Chondrocyte (in vitro differentiated cells): Measurements from ENCODE around the gene TEF. TPM values are rescaled to one million over a fixed set of nuclear protein-coding genes. Genes with fewer than 3 reads are reported as not detected.

ENCODE experiments used
- DNase-seq: peaks from one replicate; pipeline ENCODE4 v3.0.0; 2021; ENCODE audit warnings: mixed read lengths, low spot score
- H3K27ac Mint-ChIP-seq: one replicate; pipeline ENCODE4 v1.8.0; 2021; ENCODE audit warnings: mild to moderate bottlenecking, moderate library complexity, mixed read lengths; ENCODE audit not compliant: unreplicated experiment
- H3K27me3 Mint-ChIP-seq: 2 replicates; pipeline ENCODE4 v1.8.0; 2021; ENCODE audit warnings: low read depth, mixed read lengths
- H3K36me3 Mint-ChIP-seq: 2 replicates; pipeline ENCODE4 v1.8.0; 2021; ENCODE audit warnings: low read depth, mixed read lengths
- H3K4me1 Mint-ChIP-seq: 2 replicates; pipeline ENCODE4 v1.8.0; 2021; ENCODE audit warnings: low read depth, mild to moderate bottlenecking, mixed read lengths
- H3K4me3 Mint-ChIP-seq: one replicate; pipeline ENCODE4 v1.8.0; 2021; ENCODE audit warnings: mild to moderate bottlenecking, moderate library complexity, mixed read lengths; ENCODE audit not compliant: unreplicated experiment
- H3K9me3 Mint-ChIP-seq: 2 replicates; pipeline ENCODE4 v1.8.0; 2021; ENCODE audit warnings: low read depth, mixed read lengths
- total RNA-seq: library from RNA; stranded (reverse); gene quantifications from 3 replicates; pipeline ENCODE4 v1.2.1, GENCODE V29; 2021
- TF ChIP-seq, protein P1 (sequence below): fragments of 200-600 bp; sonication (generic); IDR thresholded peaks from 2 replicates; pipeline ENCODE4 v1.5.0; 2021; ENCODE audit warnings: antibody characterized with exemption, mild to moderate bottlenecking, moderate library complexity

TEF gene
- total RNA-seq, 1 donor from 2014 or later: 3.2 TPM

DNA sequence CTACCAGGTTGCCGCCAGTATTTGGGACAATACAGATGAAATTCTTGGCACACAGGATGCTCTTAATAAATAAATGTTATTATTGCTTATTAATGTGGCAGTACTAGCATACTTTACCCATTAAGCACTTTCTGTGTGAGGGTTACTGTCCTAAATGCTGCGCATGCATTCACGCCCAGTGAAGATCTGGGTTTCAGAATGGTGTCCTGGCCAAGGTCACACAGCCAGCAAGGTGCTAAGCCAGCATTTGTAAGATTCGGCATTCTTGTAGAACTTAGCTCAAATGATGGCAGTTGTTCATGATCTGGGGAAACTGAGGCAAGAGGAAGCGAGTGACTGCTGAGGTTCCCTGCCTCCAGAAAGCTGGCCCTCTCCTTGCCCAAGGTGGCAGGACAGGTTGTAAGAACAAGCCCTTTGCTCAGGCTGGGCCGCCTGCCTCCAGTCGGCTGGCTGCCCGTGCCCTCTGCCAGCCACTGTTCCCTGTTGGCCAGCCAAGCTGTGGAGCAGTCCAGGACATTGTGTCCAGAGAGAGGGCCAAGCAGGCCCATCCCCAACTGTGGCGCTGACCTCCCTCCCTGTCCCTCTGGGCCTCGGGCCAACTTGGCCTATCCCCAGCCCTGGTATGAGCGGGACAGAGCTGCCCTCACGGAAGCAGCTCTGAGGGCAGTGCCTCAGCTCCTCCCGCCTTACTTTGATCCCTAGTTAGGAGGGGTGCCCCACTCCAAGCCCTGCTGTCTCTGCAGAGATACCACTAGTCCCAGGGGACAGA lies 36.1 kb downstream of the TEF start:
- H3K4me3 Mint-ChIP-seq: no peak overlapping the region
- no peaks in the 10 kb centered on the region for H3K9me3 Mint-ChIP-seq
- peak overlapping the region; percentile 17 for H3K27ac Mint-ChIP-seq
- peaks cover 34% of the 10 kb centered on the region for H3K4me1 Mint-ChIP-seq
- no peaks in the 10 kb centered on the region for H3K36me3 Mint-ChIP-seq
- DNase-seq: no peak
- H3K27me3 Mint-ChIP-seq: no peaks in the 10 kb centered on the region
- TF ChIP-seq, protein P1, sequence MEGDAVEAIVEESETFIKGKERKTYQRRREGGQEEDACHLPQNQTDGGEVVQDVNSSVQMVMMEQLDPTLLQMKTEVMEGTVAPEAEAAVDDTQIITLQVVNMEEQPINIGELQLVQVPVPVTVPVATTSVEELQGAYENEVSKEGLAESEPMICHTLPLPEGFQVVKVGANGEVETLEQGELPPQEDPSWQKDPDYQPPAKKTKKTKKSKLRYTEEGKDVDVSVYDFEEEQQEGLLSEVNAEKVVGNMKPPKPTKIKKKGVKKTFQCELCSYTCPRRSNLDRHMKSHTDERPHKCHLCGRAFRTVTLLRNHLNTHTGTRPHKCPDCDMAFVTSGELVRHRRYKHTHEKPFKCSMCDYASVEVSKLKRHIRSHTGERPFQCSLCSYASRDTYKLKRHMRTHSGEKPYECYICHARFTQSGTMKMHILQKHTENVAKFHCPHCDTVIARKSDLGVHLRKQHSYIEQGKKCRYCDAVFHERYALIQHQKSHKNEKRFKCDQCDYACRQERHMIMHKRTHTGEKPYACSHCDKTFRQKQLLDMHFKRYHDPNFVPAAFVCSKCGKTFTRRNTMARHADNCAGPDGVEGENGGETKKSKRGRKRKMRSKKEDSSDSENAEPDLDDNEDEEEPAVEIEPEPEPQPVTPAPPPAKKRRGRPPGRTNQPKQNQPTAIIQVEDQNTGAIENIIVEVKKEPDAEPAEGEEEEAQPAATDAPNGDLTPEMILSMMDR: no peak

DNA sequence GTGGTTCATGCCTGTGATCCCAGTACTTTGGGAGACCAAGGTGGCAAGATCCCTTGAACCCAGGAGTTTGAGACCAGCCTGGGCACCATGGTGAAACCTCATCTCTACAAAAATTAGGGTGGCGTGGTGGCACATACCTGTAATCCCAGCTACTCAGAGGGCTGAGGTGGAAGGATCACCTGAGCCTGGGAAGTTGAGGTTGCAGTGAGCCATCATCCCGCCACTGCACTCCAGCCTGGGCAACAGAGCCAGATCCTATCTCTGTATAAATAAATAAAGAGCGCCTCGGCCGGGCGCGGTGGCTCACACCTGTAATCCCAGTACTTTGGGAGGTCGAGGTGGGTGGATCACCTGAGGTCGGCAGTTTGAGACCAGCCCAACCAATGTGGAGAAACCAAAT lies 37.0 kb downstream of the TEF start:
- H3K27ac Mint-ChIP-seq: no peak overlapping the region
- TF ChIP-seq, protein P1: no peak
- no peaks in the 10 kb centered on the region for H3K27me3 Mint-ChIP-seq
- H3K4me3 Mint-ChIP-seq: no peak overlapping the region
- H3K4me1 Mint-ChIP-seq: peaks cover 30% of the 10 kb centered on the region
- H3K9me3 Mint-ChIP-seq: no peaks in the 10 kb centered on the region
- peaks cover 1% of the 10 kb centered on the region for H3K36me3 Mint-ChIP-seq
- DNase-seq: no peak

DNA sequence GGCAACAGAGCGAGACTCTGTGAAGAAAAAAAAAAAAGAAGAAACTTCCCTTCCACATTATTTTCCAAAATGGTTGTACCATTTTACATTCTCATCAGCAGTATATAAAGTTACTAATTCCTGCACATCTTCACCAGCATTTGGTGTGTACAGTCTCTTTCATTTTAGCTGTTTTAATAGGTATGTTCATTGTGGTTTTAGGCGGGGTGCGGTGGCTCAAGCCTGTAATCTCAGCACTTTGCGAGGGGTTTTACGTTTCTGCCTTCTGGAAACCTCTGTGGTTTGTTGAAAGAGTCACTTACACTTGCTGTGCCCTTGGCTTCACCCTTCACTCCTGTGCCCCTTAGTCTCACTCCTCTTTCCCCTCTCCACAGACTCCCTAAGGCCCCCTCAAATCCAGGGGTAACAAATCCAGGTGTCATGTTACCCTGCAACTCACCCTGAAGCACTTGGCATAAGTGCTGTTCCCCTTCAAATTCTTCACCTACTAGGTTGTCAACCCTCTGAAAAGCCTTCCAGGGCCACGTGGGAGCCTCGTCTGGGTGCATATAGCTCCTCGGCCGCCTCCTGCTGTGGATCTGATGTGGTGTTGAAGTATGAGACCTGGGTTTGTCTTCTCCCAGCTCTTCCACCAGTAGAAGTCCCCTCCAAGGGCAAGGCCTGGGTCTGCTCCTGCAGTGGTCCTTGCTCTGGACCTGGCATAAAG lies 44.1 kb downstream of the TEF start:
- H3K4me3 Mint-ChIP-seq: no peak overlapping the region
- H3K27ac Mint-ChIP-seq: peak overlapping the region; percentile 23
- DNase-seq: no peak
- H3K36me3 Mint-ChIP-seq: peaks cover 4% of the 10 kb centered on the region
- no peaks in the 10 kb centered on the region for H3K27me3 Mint-ChIP-seq
- peaks cover 6% of the 10 kb centered on the region for H3K4me1 Mint-ChIP-seq
- no peaks in the 10 kb centered on the region for H3K9me3 Mint-ChIP-seq
- TF ChIP-seq, protein P1: no peak

DNA sequence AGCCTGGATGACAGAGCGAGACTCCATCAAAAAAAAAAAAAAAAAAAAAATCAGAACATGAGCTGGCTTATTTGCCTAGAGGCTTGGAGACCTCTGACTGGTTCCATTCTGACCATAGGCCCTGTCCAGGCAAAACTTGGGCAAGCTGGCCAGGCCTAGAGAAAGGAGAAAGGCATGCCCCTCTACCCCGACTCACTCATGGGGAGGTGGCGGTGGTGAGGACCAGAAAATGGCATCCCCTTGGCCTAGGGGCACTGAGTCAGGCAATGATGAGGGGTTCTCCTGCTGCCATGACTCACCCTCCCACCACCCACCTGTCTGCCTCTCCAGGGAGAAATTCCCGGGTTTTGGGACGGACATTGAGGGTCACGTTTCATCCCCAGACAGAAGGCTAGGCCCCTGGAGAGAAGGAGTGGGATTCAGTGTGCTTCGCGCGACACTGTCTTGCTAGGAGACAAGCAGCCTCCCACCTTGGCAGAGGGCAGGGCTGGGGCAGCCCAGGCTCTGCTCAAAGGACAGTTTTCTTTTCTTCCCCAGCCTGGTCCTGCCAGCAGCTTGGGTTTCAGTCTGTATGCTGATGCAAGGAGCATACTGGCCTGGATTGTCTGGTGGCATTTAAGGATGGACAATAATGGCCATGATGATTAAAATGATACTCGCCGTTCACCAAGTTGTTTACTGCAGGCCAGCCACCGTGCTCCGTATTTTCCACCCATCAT lies 47.6 kb downstream of the TEF start:
- Mint-ChIP-seq H3K27ac (peak overlapping the region; percentile 45), H3K4me3 (no peak overlapping the region), H3K4me1 (peaks cover 6% of the 10 kb centered on the region), H3K9me3 (no peaks in the 10 kb centered on the region), H3K27me3 (no peaks in the 10 kb centered on the region), H3K36me3 (peaks cover 11% of the 10 kb centered on the region)
- no peak for DNase-seq
- TF ChIP-seq, protein P1: no peak

DNA sequence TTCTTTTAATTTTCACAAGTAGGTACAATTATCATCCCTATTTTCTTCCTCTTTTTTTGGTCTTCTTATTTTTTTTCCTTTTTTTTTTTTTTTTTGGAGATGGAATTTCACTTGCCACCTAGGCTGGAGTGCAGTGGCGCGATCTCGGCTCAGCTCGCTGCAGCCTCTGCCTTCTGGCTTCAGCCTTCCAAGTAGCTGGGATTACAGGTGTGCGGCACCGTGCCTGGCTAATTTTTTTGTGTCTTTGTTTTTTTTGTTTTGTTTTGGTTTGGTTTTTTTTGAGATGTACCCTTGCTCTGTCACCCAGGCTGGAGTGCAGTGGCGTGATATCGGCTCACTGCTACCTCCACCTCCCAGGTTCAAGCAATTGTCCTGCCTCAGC lies 48.2 kb downstream of the TEF start:
- peaks cover 6% of the 10 kb centered on the region for H3K4me1 Mint-ChIP-seq
- no peak for DNase-seq
- no peaks in the 10 kb centered on the region for H3K27me3 Mint-ChIP-seq
- peaks cover 11% of the 10 kb centered on the region for H3K36me3 Mint-ChIP-seq
- H3K4me3 Mint-ChIP-seq: no peak overlapping the region
- TF ChIP-seq, protein P1: no peak
- peak overlapping the region; percentile 66 for H3K27ac Mint-ChIP-seq
- H3K9me3 Mint-ChIP-seq: no peaks in the 10 kb centered on the region
